HG03520 (cell line): Measurements from ENCODE around the gene GBA3.

Source experiments
- ATAC-seq: cut with Tn5 transposase; IDR thresholded peaks from one replicate; pipeline ENCODE4 v1.9.1; 2021; ENCODE audit warnings: mild to moderate bottlenecking, moderate library complexity; ENCODE audit not compliant: unreplicated experiment

GBA3 gene

GRCh38 chr4:22695029-22695428 is 2.3 kb downstream of the GBA3 start:
- no peak for ATAC-seq

- ATAC-seq = no peak
These were observed 3.2 kb downstream of the GBA3 start for GRCh38 chr4:22695917-22696316.

- no peak for ATAC-seq
These were observed 11.2 kb downstream of the GBA3 start for GRCh38 chr4:22703912-22704311.

GRCh38 chr4:22707390-22707789 is 14.7 kb downstream of the GBA3 start:
- no peak for ATAC-seq

GRCh38 chr4:22708961-22709360 is 16.2 kb downstream of the GBA3 start:
- ATAC-seq = no peak

GRCh38 chr4:22712105-22712504 is 19.4 kb downstream of the GBA3 start:
- no peak for ATAC-seq

GRCh38 chr4:22712529-22712928 is 19.8 kb downstream of the GBA3 start:
- no peak for ATAC-seq

GRCh38 chr4:22713841-22714240 is 21.1 kb downstream of the GBA3 start:
- ATAC-seq = no peak

- ATAC-seq = no peak
These were observed 26.5 kb downstream of the GBA3 start for GRCh38 chr4:22719218-22719617.

GRCh38 chr4:22720091-22720490 is 27.4 kb downstream of the GBA3 start:
- ATAC-seq = no peak

- ATAC-seq = no peak
These were observed 28.5 kb downstream of the GBA3 start for GRCh38 chr4:22721204-22721603.

- no peak for ATAC-seq
These were observed 37.3 kb downstream of the GBA3 start for GRCh38 chr4:22730021-22730420.

- ATAC-seq = no peak
These were observed 41.1 kb downstream of the GBA3 start for GRCh38 chr4:22733816-22734215.

- ATAC-seq = no peak
These were observed 44.2 kb downstream of the GBA3 start for GRCh38 chr4:22736912-22737311.

- ATAC-seq = no peak
These were observed 47.2 kb downstream of the GBA3 start for GRCh38 chr4:22739968-22740367.

- ATAC-seq = no peak
These were observed 49.0 kb downstream of the GBA3 start for GRCh38 chr4:22741744-22742143.

- no peak for ATAC-seq
These were observed 50.6 kb downstream of the GBA3 start for GRCh38 chr4:22743290-22743689.

- no peak for ATAC-seq
These were observed 51.8 kb downstream of the GBA3 start for GRCh38 chr4:22744478-22745062.

- no peak for ATAC-seq
These were observed 52.5 kb downstream of the GBA3 start for GRCh38 chr4:22745234-22745633.

GRCh38 chr4:22754116-22754515 is 61.4 kb downstream of the GBA3 start:
- ATAC-seq = no peak

GRCh38 chr4:22762548-22762947 is 69.8 kb downstream of the GBA3 start:
- ATAC-seq = no peak

GRCh38 chr4:22764183-22764582 is 71.4 kb downstream of the GBA3 start:
- no peak for ATAC-seq

GRCh38 chr4:22766068-22766467 is 73.3 kb downstream of the GBA3 start:
- no peak for ATAC-seq
